Stimulated activated CD4-positive, alpha-beta T cell treated with anti-CD3 and anti-CD28 coated beads, Interleukin-1b, Interleukin-23, amount 100 ng/mL, for 24 hours (primary cell): ENCODE data around the gene PVALEF.

Experiments used
- DNase-seq, 4 experiments: peaks; one replicate each; pipeline ENCODE4 v3.0.0-alpha.2; 2020; ENCODE audit warnings: low read depth in 4 of 4, low spot score in 1 of 4

The PVALEF gene

DNA sequence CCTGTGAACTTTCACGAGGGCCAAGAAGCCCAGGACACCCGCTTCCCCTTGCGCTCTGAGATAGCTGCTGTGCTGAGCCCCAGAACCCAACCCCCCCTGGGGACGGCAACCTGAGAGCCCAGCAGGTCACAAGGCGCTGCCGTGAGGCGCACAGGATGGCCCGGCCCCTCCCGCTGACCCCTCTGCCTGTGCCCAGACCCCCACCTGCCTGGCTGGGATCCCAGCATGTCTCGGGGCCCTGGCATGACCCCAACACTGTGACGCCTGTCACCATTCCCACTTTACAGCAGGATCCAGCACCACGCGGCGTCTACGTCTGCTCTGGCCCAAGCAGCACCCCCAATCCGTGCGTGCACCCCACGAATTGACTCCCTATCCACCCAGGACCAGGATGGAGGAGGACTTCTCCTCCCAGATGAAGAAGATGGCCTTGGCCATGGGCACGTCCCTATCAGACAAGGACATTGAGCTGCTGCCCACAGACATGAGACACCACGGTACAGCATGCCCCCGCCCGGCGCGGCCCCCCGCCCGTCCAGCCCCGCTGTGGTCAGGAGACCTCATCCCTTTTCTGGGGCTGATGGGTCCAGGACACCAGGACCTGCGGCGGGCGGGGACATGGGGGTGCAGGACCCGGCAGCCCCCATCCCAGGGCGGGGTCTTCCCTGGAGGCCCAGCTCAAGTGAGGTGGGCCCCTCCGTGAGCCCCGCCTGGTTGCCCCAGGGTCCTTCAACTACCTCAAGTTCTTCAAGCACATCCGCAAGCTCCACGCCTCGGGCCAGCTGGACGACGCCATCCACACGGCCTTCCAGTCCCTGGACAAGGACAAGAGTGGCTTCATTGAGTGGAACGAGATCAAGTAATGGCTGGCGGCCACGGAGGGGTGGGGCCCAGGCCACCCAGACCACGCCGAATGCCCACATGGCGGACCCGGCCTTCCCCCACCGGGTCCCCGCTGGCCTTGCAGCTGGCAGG is 15.8 kb downstream of the PVALEF start:
- DNase-seq: no peak

DNA sequence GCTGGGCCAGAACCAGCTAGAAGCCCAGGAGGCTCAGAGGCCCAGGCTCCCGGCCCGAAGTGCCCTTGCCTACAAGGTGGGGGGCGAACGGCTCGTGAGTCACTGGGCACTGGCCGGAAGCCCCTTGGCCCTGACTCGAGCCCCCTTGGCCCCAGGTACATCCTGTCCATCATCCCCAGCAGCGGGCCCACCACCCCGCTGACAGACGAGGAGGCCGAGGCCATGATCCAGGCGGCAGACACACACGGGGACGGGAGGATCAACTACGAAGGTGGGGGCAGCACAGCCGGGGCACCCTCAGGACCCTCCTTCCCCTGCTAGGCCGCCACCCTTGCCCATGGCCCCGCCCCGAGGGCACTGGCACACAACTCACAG is 16.5 kb downstream of the PVALEF start:
- DNase-seq: no peak

DNA sequence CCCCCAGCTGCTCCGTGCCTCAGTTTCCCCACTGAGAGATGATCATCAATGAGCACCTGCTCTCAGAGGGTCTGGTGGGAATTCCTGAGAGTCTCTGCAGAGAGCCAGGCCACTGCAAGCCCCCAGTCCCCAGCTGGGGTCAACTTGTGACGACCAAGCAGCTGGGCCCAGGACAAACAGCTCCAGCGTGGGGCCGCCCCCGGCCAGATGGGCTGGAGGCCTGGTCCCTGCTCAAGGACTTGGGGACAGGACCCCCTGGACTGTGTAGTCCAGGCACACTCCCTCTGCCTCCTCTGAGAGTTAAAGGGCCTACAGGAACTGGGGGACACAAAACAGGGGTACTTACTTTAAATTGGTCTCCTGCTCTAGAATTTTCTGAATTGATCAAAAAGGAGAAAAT is 17.3 kb downstream of the PVALEF start:
- DNase-seq: no peak

DNA sequence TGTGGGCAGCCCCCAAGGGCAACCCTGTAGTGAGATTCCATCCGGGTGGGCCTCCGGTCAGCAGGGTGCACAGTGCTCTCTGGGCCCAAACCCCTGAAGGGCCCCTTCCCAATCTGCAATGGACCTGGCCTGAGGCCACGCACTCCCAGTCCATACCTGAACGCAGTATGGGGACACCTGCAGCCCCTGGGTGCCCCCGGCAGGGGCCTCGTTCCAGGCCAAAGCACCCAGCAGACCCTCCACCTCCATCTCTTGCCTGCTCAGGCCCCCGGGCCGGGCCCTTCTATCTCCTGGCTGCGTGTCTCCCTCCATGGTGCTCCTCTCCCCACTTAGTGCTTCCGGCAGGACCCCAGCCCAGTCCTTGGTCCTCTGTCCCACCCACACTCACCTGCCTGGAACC is 18.0 kb downstream of the PVALEF start:
- DNase-seq: no peak

DNA sequence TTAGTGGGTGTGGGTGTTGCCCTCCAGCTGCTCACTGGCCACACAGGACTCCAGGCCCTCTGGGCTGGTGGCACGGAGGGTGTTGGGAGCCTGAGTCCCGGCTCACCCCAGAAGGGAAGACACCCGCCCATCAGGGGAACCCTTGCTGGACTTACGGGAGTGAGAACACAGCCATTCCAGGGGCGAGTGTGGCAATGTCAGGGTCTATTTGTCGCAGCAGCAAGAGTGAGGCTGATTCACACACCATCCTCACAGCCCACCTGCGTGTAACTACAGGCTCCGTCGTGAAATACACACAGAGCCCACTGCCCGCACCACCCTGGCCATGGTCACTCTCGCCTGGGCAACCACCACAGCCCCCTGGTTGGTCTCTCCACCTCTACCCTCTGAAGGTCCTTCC is 18.5 kb downstream of the PVALEF start:
- DNase-seq: no peak

DNA sequence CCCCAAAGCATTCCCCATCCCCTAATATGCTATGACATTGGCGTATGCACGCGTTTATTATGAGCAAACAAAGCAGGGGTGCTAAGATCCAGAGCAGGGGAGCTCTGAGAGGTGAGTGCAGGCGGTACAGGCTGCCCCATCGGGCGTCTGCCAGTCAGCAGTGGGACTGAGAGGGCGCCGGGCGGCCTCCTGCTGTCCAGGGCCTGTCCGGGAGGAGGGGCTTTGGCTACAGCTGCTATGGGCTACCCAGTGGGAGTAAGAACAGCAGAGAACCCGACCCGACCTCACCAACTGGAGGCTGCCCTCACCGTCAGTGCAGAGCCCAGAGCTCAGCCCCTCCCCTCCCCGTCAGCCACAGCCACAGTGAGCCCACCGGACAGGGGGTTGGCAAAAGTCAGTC is 19.2 kb downstream of the PVALEF start:
- DNase-seq: no peak

DNA sequence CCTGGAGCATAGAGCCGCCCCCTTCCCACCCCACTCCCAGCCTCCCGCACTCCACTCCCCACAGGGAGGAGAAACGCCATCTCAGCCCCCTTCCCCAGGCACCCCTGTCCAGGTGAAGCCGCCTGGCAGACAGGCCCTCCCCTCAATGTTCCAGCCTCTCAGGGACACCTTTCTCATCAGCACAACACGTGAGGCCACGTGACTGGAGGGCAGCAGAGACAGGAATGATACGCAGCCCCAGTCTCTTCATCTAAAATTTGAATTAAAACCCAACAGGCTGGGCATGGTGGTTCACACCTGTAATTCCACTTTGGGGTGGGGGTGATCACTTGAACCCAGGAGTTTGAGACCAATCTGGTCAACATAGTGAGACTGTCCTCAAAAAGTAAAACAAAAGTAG is 20.9 kb downstream of the PVALEF start:
- DNase-seq: no peak

DNA sequence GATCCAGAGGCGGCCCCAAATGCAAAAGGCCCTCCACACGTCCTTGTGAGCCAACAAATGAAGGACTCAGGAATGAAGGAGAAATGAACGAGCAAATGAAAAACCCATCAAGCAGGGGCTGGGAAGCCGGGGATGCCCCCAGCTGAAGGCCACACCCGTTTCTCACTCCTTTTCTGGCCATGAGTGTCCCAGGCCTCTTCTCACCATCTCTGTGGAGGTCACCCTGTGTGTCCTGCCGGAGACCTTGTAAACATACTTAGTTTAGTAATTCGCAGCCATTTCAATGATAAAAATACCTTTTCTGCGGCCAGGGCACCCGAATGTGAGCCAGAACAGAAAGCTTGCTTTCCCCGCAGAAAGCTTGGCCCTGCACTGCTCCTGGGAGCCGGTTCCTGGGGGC is 21.8 kb downstream of the PVALEF start:
- no peak for DNase-seq

DNA sequence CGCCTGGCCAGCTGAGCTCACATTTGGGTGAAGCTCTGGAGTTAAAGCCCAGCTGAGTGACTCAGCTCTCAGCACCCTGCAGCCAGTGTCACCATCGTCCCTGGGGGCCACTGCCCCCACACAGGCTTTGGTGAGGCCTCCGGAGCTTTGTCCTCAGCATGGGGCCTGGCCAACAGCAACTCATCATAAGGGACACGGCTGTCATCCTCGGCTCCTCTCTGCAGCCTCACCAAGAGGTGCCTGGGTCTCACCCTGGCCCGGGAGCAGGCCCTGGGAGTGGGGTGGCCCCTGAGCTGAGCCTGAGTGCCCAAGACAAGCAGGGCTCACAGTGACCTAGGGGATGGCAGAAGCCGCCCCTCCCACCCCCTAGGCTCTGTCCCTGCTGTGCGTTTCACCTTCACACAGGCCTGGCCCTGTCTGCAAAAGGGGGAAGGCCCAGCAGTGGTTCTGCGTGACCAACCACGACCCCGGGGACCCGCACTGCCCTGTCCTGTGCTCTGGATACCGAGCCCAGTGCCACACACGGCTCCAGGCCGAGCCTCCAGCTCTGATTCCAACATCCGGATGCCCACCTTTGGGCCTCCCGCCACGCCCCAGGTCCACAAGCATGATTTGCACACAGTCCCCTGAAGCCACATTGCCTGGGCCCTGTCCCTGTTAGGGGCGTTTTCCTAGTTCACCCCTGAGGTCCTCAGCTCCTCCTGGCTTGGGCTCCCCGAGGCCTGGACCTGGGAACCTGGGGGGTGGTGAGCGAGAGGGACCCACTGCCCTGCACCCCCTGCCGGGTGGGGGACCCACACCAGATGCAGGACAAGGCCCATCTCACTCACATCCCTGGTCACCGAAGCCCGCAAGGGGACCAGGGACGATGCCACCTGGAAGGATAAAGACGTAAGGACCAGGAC is 22.5 kb downstream of the PVALEF start:
- no peak for DNase-seq

DNA sequence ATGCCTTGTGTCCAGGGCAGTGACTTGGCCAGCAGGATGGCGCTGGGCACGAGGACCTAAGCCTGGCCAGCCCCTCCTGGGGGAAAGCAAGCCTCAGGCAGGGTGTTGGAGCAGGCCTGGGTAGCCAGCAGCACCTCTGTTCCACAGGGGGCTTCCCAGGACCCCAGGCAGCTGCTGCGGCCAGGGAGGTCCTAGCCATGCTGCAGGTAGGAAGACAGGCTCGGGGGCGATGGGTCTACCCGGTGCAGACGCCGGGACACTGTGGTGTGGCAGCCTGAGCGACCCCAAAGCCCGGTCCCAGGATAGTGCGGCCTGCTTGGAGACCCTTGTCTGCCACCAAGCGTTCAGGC is 23.2 kb downstream of the PVALEF start:
- no peak for DNase-seq

DNA sequence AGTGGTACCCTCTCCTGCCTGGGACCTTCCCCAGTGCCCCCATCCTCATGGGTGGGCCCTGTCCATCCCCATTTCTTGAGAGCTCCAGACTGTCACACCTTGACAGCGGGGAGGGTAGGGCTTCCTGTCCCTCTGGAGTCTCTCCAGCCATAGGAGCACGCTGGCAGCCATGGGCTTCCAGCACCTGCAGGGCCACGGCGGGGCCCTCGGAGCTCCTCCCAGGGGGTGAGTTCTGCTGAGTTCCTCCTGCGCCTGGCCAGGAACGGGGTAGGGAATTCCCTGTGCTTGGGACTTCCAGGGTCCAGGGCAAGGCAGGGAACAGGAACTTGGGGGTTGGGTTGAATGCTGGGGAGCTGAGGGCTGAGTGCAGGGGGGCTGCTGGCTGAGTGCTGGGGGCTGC is 23.7 kb downstream of the PVALEF start:
- DNase-seq: no peak

DNA sequence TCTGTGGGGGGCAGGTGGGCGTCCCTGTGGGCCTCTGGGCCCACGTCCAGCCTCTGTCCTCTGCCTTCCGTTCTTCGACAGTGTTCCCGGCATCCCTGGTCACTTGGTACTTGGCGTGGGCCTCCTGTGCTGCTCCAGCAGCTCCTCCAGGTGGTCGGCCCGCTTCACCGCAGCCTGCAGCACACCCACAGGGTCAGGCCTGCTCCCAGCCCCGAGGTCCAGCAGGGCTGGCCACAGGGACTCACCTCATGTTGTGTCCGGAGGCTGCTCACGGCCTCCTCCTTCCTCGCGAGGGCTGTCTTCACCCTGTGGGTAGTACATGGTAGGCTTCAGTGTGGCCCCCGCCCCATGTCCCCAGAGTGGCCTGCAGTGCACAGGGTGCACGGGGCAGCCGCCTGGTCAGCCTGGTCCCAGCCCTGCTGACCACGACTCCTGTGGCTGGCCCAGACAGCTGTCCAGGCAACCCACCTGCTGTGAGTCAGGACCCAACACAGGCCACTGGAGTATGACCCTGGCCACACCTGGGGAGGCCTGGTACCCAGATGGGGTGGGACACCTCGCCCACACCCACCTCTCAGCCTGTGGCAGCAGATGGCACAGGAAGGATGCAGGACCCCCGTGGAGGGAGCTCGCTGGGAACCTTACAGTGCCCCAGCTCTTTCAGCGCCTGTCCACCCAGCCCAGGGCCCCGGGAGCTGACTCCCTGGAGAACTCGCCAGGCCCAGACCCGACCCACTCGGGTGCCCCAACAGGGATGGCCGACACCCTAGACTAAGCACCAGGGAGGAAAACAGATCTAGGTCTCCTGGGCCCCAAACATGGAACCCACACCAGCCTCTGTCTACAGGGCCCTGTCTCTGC is 24.6 kb downstream of the PVALEF start:
- no peak for DNase-seq

DNA sequence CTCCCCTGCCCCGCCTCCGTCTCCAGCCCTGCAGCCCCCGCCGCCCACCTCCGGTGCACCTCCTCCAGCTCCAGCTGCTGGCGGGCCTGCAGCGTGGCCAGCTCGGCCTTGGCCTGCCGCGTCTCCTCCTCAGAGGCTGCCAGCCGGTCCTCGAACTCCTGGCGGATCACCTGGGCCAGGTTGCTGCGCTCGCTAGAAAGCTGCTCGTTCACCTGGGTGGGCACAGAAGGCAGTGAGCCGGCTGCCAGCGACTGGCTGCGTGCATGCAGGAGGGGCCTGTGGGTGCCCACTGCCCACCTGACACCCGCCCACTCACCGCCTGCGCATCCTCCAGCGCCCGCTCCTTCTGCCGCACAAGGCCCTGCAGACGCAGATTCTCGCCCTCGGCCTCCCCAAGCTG is 25.3 kb downstream of the PVALEF start:
- no peak for DNase-seq

DNA sequence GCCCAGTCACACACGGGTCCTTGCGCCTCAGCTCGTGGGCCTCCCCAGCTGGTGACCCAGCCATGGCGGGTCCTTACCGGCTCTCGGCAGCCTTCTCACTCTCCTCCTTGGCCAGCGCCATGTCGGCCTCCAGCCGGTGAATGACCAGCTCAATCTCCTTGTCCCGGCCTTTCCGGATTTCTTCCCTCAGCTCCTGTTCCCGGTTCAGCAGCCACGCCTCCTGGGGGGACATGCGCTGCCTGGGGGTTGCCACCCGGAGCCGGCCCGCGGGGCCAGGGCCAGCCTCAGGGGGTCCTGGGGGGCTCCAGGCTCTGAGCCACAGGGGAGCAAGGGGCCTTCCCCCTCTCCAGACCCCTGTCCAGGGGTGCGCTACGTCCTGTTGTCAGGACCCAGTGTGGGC is 25.8 kb downstream of the PVALEF start:
- no peak for DNase-seq

DNA sequence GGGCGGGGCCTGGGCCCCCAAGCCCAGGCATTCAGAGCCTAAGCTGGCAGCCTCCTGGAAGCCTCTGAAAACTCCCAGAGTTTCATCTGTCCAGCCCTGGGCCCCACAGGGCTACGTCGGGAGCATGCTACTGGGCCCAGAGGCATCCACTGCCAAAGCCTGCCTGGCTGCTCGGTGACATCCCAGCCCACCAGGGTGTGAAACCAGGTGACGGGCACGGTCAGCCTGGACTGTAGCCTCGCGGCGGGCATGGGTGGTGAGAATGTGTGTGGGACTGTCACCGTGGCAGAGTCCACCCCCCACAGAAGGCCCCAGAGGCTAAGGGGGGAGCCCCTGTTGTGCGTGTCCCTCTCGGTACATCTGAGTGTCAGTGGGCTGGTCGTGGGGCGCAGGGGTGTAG is 26.3 kb downstream of the PVALEF start:
- DNase-seq: no peak

DNA sequence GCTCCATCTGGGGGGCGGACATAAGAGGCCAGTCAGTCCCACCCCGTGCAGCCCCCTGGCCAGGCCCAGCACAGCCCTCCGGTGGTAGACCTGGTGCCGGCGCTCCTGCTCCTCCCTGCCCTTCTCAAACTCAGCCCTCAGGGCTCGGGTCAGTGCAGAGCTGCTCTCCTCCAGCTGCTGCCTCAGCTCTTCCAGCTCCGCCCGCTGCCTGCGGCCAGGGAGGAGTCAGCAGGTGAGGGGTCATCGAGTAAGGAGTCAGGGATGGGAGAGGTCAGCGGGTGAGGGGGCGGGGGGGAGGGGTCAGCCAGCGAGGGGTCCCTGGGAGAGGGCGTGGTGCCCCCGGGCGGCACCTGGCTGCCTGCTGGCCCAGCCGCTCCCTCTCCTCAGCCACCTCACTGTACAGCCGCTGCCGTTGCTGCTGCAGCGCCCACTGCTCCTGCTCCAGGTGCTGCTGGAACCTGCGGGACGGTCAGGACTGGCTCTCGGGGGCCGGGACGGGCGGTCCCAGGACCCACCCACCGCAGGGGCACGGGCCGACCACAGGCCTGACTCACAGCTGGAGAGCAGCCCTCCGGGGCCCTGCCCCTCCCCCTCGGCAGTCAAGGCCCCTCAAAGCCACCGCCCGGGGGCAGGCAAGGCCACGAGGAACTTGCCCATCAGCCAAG is 27.2 kb downstream of the PVALEF start:
- no peak for DNase-seq

DNA sequence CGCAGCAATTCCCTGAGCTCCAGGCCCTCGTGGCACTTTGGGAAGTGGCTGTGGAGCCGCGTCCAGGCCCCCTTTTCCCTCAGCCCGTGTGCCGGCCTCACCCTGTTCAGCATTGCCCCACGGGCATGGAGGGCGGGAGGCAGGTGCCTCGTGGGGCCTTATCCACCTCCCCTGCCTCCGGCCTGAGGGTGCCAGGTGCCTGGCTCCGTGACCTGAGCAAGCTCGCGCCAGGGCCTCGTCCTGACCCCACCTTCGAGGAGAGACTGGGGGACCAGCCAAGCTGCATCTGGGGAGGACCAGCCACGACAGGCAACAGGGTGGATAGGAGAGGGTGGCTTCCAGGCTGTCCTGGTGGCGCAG is 27.7 kb downstream of the PVALEF start:
- DNase-seq: no peak

DNA sequence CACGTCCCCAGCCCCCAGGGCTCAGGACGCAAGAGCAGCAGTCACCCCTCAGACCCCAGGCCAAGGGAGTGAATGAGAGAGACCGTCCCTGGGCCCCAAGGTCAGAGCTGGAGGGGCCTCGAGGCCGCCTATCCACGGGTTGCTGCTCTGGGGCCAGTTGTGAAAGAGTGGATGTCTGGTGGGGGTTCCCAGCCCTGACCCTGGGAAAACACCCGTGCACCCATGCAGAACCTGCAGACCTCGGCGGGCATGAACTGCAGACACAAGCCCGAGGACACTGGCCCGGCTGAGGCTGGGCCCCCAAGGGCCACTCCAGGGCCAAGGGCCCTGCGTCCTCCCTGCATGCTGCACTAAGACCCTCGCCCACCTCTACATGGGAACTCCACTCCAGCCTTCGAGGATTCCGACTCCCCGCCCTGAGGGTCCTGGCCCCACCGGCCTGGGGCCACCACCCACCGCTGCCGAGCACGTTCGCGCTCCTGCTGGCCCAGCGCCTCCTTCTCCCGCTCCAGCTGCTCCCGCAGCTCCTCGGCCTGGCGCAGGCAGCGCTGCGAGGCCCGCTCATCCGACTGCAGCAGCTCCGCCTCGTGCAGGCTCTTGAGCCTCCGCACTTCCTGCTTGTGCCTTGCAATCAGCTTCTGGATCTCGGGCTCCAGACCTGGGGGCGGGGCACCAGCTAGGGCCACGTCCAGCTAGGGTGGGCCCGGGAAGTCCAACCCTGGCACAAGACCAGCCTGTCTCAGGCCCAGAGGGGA is 28.3 kb downstream of the PVALEF start:
- DNase-seq: no peak

DNA sequence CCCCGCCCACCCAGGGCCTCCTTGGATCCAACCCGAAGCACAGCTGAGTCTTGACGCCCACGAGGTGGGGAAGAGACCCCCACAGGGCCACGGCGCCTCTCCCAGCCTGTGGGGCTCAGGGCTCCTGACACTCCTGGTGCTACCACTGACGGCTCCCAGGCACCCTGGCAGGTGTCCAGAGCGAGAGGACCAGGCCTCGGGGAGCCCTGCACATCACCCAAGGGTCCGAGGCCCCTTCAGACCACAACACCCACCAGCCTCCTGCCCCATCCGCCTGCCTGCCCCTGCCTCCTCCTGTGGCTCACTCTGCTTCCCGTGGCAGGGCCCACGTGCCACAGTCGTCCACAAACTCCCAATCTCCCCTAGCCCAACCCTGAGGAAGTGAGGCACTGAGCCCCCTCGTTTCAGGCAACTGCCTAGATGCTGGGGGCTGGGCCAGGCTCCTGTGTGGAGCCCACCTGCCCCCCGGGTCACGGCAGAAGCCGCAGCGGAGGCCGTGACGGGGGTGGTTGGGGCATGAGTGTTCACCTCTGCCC is 29.0 kb downstream of the PVALEF start:
- DNase-seq: no peak
